NCI-H774 (cell line): Measurements from ENCODE around the gene LAMB2.
A peak's percentile ranks its signal among the peaks of the same experiment; 100 is the strongest.

ENCODE experiments used
- DNase-seq: peaks from one replicate; lab custom pipeline; 2025; lab: John Stamatoyannopoulos, UW

LAMB2 gene

GRCh38 chr3:49161808-49162530 lies 29.1 kb upstream of the LAMB2 start:
- no peak for DNase-seq

GRCh38 chr3:49161197-49161596 lies 28.3 kb upstream of the LAMB2 start:
- DNase-seq: no peak

GRCh38 chr3:49158792-49159191 lies 25.9 kb upstream of the LAMB2 start:
- no peak for DNase-seq

- no peak for DNase-seq
Observed at GRCh38 chr3:49158103-49158709, 25.4 kb upstream of the LAMB2 start.

GRCh38 chr3:49157289-49157688 lies 24.4 kb upstream of the LAMB2 start:
- no peak for DNase-seq

GRCh38 chr3:49153349-49153912 lies 20.6 kb upstream of the LAMB2 start:
- DNase-seq: no peak

- no peak for DNase-seq
Observed at GRCh38 chr3:49151610-49152009, 18.8 kb upstream of the LAMB2 start.

GRCh38 chr3:49148159-49148558 lies 15.3 kb upstream of the LAMB2 start:
- DNase-seq: no peak

GRCh38 chr3:49140080-49140479 lies 7.2 kb upstream of the LAMB2 start:
- DNase-seq: no peak

GRCh38 chr3:49135499-49135898 lies 2.6 kb upstream of the LAMB2 start:
- no peak for DNase-seq

- no peak for DNase-seq
Observed at GRCh38 chr3:49134471-49135265, 1.8 kb upstream of the LAMB2 start.

GRCh38 chr3:49133226-49133951 lies 539 bp upstream of the LAMB2 start:
- DNase-seq: peak; percentile 29

- DNase-seq: no peak
Observed at GRCh38 chr3:49132073-49132436, 795 bp downstream of the LAMB2 start.

GRCh38 chr3:49131576-49131975 lies 1.3 kb downstream of the LAMB2 start:
- DNase-seq: no peak

GRCh38 chr3:49131040-49131439 lies 1.8 kb downstream of the LAMB2 start:
- DNase-seq: no peak

GRCh38 chr3:49124991-49125670 lies 7.7 kb downstream of the LAMB2 start:
- DNase-seq: no peak

- DNase-seq: no peak
Observed at GRCh38 chr3:49124203-49124602, 8.6 kb downstream of the LAMB2 start.

- DNase-seq: no peak
Observed at GRCh38 chr3:49123687-49124086, 9.2 kb downstream of the LAMB2 start.

GRCh38 chr3:49122886-49123545 lies 9.8 kb downstream of the LAMB2 start:
- no peak for DNase-seq

GRCh38 chr3:49122451-49122850 lies 10.4 kb downstream of the LAMB2 start:
- no peak for DNase-seq

GRCh38 chr3:49122022-49122421 lies 10.8 kb downstream of the LAMB2 start:
- DNase-seq: no peak
